Activated CD4-positive, alpha-beta T cell treated with anti-CD3 and anti-CD28 coated beads, Interleukin-2, amount 10 ng/mL, durations not matched to agents 7 days and 5 days (primary cell): ENCODE results near the gene NAT8. TPM values are rescaled to one million over a fixed set of nuclear protein-coding genes. Genes with fewer than 3 reads are reported as not detected.
"Not testable (repeated sequence)": the region's sequence is repeated elsewhere in the genome, so short reads cannot be mapped to it uniquely, and the experiment has no call there.

Source experiments
- CTCF ChIA-PET: fragments of 350-600 bp; sonication (Branson Sonifier 250); formaldehyde crosslinking; loops from one replicate; lab custom pipeline; 2021; ENCODE audit warnings: antibody characterized with exemption; lab: Charles Lee
- POLR2A ChIA-PET: fragments of 350-600 bp; sonication (Branson Sonifier 250); formaldehyde crosslinking; loops from one replicate; lab custom pipeline; 2021; ENCODE audit warnings: antibody characterized with exemption; lab: Charles Lee
- DNase-seq: peaks from one replicate; pipeline ENCODE4 v3.0.0-alpha.2; 2020
- H3K27ac Mint-ChIP-seq: one replicate; pipeline ENCODE4 v1.8.0; 2021; ENCODE audit warnings: mild to moderate bottlenecking, moderate library complexity, mixed read lengths
- H3K27me3 Mint-ChIP-seq: one replicate; pipeline ENCODE4 v1.8.0; 2021; ENCODE audit warnings: mixed read lengths
- H3K36me3 Mint-ChIP-seq: one replicate; pipeline ENCODE4 v1.8.0; 2021; ENCODE audit warnings: low read depth, mixed read lengths
- H3K4me1 Mint-ChIP-seq: one replicate; pipeline ENCODE4 v1.8.0; 2021; ENCODE audit warnings: mixed read lengths
- H3K4me3 Mint-ChIP-seq: one replicate; pipeline ENCODE4 v1.8.0; 2021; ENCODE audit warnings: mild to moderate bottlenecking, moderate library complexity, mixed read lengths
- H3K9me3 Mint-ChIP-seq: one replicate; pipeline ENCODE4 v1.8.0; 2021; ENCODE audit warnings: mixed read lengths
- total RNA-seq, 2 experiments: library from RNA; stranded (reverse); gene quantifications; one replicate each; pipeline ENCODE4 v1.2.3, GENCODE V29; 2021

The NAT8 gene
- total RNA-seq, 2 experiments from 2014 or later, result not detected

GRCh38 chr2:73667239-73667638 lies 25.0 kb upstream of the NAT8 start:
- DNase-seq, H3K4me1 Mint-ChIP-seq, POLR2A ChIA-PET, CTCF ChIA-PET, H3K9me3 Mint-ChIP-seq, H3K36me3 Mint-ChIP-seq, H3K4me3 Mint-ChIP-seq, H3K27ac Mint-ChIP-seq: not testable (repeated sequence)
- H3K27me3 Mint-ChIP-seq, result peaks cover 13% of the 10 kb centered on the region

GRCh38 chr2:73654175-73654574 lies 12.0 kb upstream of the NAT8 start:
- Mint-ChIP-seq H3K36me3 (no peaks in the 10 kb centered on the region), H3K4me3 (no peak overlapping the region), H3K27me3 (peaks cover 6% of the 10 kb centered on the region), H3K4me1 (no peaks in the 10 kb centered on the region), H3K9me3 (no peaks in the 10 kb centered on the region), H3K27ac (no peak overlapping the region)
- DNase-seq, result no peak
- ChIA-PET CTCF (no interaction called here), POLR2A (no interaction called here)

GRCh38 chr2:73652348-73652747 lies 10.1 kb upstream of the NAT8 start:
- CTCF ChIA-PET, result interaction anchor here (1.8 kb wide), 1 partner anchor 11 kb away, joined by 5 read pairs; the partner anchor contains the start of gene NAT8
- H3K4me3 Mint-ChIP-seq, result no peak overlapping the region
- no peaks in the 10 kb centered on the region for H3K9me3 Mint-ChIP-seq
- peaks cover 6% of the 10 kb centered on the region for H3K27me3 Mint-ChIP-seq
- no peak for DNase-seq
- no peak overlapping the region for H3K27ac Mint-ChIP-seq
- no peaks in the 10 kb centered on the region for H3K36me3 Mint-ChIP-seq
- POLR2A ChIA-PET, result no interaction called here
- H3K4me1 Mint-ChIP-seq, result no peaks in the 10 kb centered on the region

GRCh38 chr2:73651591-73652230 lies 9.5 kb upstream of the NAT8 start:
- Mint-ChIP-seq H3K4me3 (no peak overlapping the region), H3K9me3 (no peaks in the 10 kb centered on the region), H3K27ac (no peak overlapping the region), H3K27me3 (peaks cover 6% of the 10 kb centered on the region), H3K36me3 (no peaks in the 10 kb centered on the region), H3K4me1 (no peaks in the 10 kb centered on the region)
- POLR2A ChIA-PET, result no interaction called here
- CTCF ChIA-PET, result interaction anchor here (1.8 kb wide), 1 partner anchor 10 kb away, joined by 5 read pairs; the partner anchor contains the start of gene NAT8
- DNase-seq, result no peak

- peaks cover 13% of the 10 kb centered on the region for H3K27me3 Mint-ChIP-seq
- H3K27ac Mint-ChIP-seq, H3K4me1 Mint-ChIP-seq, H3K4me3 Mint-ChIP-seq, H3K36me3 Mint-ChIP-seq, POLR2A ChIA-PET, H3K9me3 Mint-ChIP-seq: not testable (repeated sequence)
- DNase-seq, result peak; percentile 6
- CTCF ChIA-PET, result interaction anchor here (0.6 kb wide), 1 partner anchor 50 kb away, joined by 3 read pairs; no protein-coding TSS in a partner anchor
Observed at GRCh38 chr2:73647690-73648089, 5.5 kb upstream of the NAT8 start.

- peaks cover 1% of the 10 kb centered on the region for H3K36me3 Mint-ChIP-seq
- H3K27me3 Mint-ChIP-seq, result peaks cover 11% of the 10 kb centered on the region
- H3K9me3 Mint-ChIP-seq, result peaks cover 12% of the 10 kb centered on the region
- ChIA-PET CTCF (interaction anchor here (1.5 kb wide), 1 partner anchor 10 kb away, joined by 5 read pairs; no protein-coding TSS in a partner anchor), POLR2A (no interaction called here)
- no peak overlapping the region for H3K4me3 Mint-ChIP-seq
- no peak overlapping the region for H3K27ac Mint-ChIP-seq
- DNase-seq, result no peak
- H3K4me1 Mint-ChIP-seq, result no peaks in the 10 kb centered on the region
Observed at GRCh38 chr2:73641767-73642062, 507 bp downstream of the NAT8 start.

- POLR2A ChIA-PET, result no interaction called here
- Mint-ChIP-seq H3K4me3 (no peak overlapping the region), H3K4me1 (no peaks in the 10 kb centered on the region), H3K9me3 (peaks cover 12% of the 10 kb centered on the region), H3K27me3 (peaks cover 11% of the 10 kb centered on the region), H3K27ac (no peak overlapping the region), H3K36me3 (peaks cover 1% of the 10 kb centered on the region)
- CTCF ChIA-PET, result interaction anchor here (1.5 kb wide), 1 partner anchor 11 kb away, joined by 5 read pairs; no protein-coding TSS in a partner anchor
- DNase-seq, result no peak
Observed at GRCh38 chr2:73640946-73641766, 1.1 kb downstream of the NAT8 start.

GRCh38 chr2:73640511-73640911 lies 1.7 kb downstream of the NAT8 start:
- DNase-seq, result no peak
- Mint-ChIP-seq H3K36me3 (peaks cover 1% of the 10 kb centered on the region), H3K27me3 (peaks cover 4% of the 10 kb centered on the region), H3K4me1 (no peaks in the 10 kb centered on the region), H3K4me3 (no peak overlapping the region), H3K27ac (no peak overlapping the region), H3K9me3 (peaks cover 12% of the 10 kb centered on the region)
- ChIA-PET CTCF (no interaction called here), POLR2A (no interaction called here)

- H3K36me3 Mint-ChIP-seq, result peaks cover 1% of the 10 kb centered on the region
- no peak for DNase-seq
- no peaks in the 10 kb centered on the region for H3K27me3 Mint-ChIP-seq
- POLR2A ChIA-PET, result no interaction called here
- no peak overlapping the region for H3K27ac Mint-ChIP-seq
- H3K4me1 Mint-ChIP-seq, result no peaks in the 10 kb centered on the region
- H3K9me3 Mint-ChIP-seq, result peaks cover 12% of the 10 kb centered on the region
- CTCF ChIA-PET, result no interaction called here
- no peak overlapping the region for H3K4me3 Mint-ChIP-seq
Observed at GRCh38 chr2:73638429-73638828, 3.8 kb downstream of the NAT8 start.

GRCh38 chr2:73636977-73637376 lies 5.2 kb downstream of the NAT8 start:
- DNase-seq, H3K27me3 Mint-ChIP-seq, H3K36me3 Mint-ChIP-seq, H3K4me3 Mint-ChIP-seq, POLR2A ChIA-PET, H3K4me1 Mint-ChIP-seq, H3K27ac Mint-ChIP-seq: not testable (repeated sequence)
- peaks cover 12% of the 10 kb centered on the region for H3K9me3 Mint-ChIP-seq
- CTCF ChIA-PET, result interaction anchor here (0.6 kb wide), 1 partner anchor 392 kb away, joined by 3 read pairs; no protein-coding TSS in a partner anchor

- CTCF ChIA-PET, H3K27ac Mint-ChIP-seq: not testable (repeated sequence)
- DNase-seq, result peak; percentile 18
Observed at GRCh38 chr2:73630662-73631266, 11.5 kb downstream of the NAT8 start.

GRCh38 chr2:73628493-73628892 lies 13.7 kb downstream of the NAT8 start:
- H3K9me3 Mint-ChIP-seq, H3K4me3 Mint-ChIP-seq, CTCF ChIA-PET, H3K27ac Mint-ChIP-seq, H3K4me1 Mint-ChIP-seq, H3K27me3 Mint-ChIP-seq, POLR2A ChIA-PET, H3K36me3 Mint-ChIP-seq, DNase-seq: not testable (repeated sequence)

More at GRCh38 chr2:73630662-73631266, 11.5 kb downstream of the NAT8 start:
- H3K4me1 Mint-ChIP-seq, H3K27me3 Mint-ChIP-seq, H3K9me3 Mint-ChIP-seq, POLR2A ChIA-PET, H3K4me3 Mint-ChIP-seq, H3K36me3 Mint-ChIP-seq: not testable (repeated sequence)

- DNase-seq, H3K4me3 Mint-ChIP-seq, H3K36me3 Mint-ChIP-seq, H3K27ac Mint-ChIP-seq, POLR2A ChIA-PET, H3K4me1 Mint-ChIP-seq, H3K9me3 Mint-ChIP-seq, H3K27me3 Mint-ChIP-seq: not testable (repeated sequence)
- CTCF ChIA-PET, result interaction anchor here (0.7 kb wide), 1 partner anchor 28 kb away, joined by 3 read pairs; no protein-coding TSS in a partner anchor
Observed at GRCh38 chr2:73626237-73626636, 16.0 kb downstream of the NAT8 start.
